MCF 10A (cell line): Measurements from ENCODE around the gene DPY19L3. TPM values are rescaled to one million over a fixed set of nuclear protein-coding genes. Genes with fewer than 3 reads are reported as not detected.

Source experiments
- BruUV-seq: library from RNA; stranded (reverse); fragments of 400-500 nt; replicated peaks from 2 replicates; lab custom pipeline; 2021; lab: Mats Ljungman, UMichigan
- CTCF ChIA-PET: fragments of 300-600 bp; sonication (Branson Sonifier 250); formaldehyde crosslinking; extraction: SDS; loops from one replicate; lab custom pipeline; 2021; ENCODE audit warnings: antibody characterized with exemption, inconsistent platforms; lab: Yijun Ruan, JAX
- POLR2A ChIA-PET: fragments of 300-600, 350-650 bp; sonication (Branson Sonifier 250); formaldehyde crosslinking; extraction: SDS; loops from one replicate; lab custom pipeline; 2020; ENCODE audit warnings: antibody characterized with exemption, inconsistent platforms; lab: Yijun Ruan, JAX
- DNase-seq: peaks from one replicate; pipeline ENCODE4 v3.0.0-alpha.2; 2018; ENCODE audit not compliant: unreplicated experiment
- H3K27ac Mint-ChIP-seq: one replicate; pipeline ENCODE4 v1.8.0; 2022; ENCODE audit warnings: mild to moderate bottlenecking, low read depth, mixed read lengths; ENCODE audit not compliant: unreplicated experiment
- H3K27me3 Mint-ChIP-seq: one replicate; pipeline ENCODE4 v1.8.0; 2022; ENCODE audit warnings: mixed read lengths; ENCODE audit not compliant: insufficient read depth, unreplicated experiment
- H3K36me3 Mint-ChIP-seq: one replicate; pipeline ENCODE4 v1.8.0; 2022; ENCODE audit warnings: mild to moderate bottlenecking, moderate library complexity, mixed read lengths; ENCODE audit not compliant: insufficient read depth, unreplicated experiment
- H3K4me1 Mint-ChIP-seq: one replicate; pipeline ENCODE4 v1.8.0; 2022; ENCODE audit warnings: mixed read lengths; ENCODE audit not compliant: insufficient read depth, unreplicated experiment
- H3K4me3 Mint-ChIP-seq: one replicate; pipeline ENCODE4 v1.8.0; 2022; ENCODE audit warnings: mild to moderate bottlenecking, moderate library complexity, mixed read lengths; ENCODE audit not compliant: unreplicated experiment
- H3K9me3 Mint-ChIP-seq: one replicate; pipeline ENCODE4 v1.8.0; 2022; ENCODE audit warnings: mixed read lengths; ENCODE audit not compliant: unreplicated experiment
- CTCF ChIP-seq: fragments of 200-600 bp; IDR thresholded peaks from one replicate; pipeline ENCODE4 v1.8.0; 2022; ENCODE audit warnings: antibody characterized with exemption, mild to moderate bottlenecking; ENCODE audit not compliant: unreplicated experiment
- intact Hi-C: fragments of 100-400 bp; cut with micrococcal nuclease; formaldehyde crosslinking; loops from 2 replicates; pipeline ENCODE4 v1.14.1; 2022
- total RNA-seq: library from RNA; stranded (reverse); gene quantifications from 2 replicates; pipeline ENCODE4 v1.2.3, GENCODE V29; 2022

Gene DPY19L3
- total RNA-seq, 1 experiment from 2014 or later, result 43.8 TPM

DNA sequence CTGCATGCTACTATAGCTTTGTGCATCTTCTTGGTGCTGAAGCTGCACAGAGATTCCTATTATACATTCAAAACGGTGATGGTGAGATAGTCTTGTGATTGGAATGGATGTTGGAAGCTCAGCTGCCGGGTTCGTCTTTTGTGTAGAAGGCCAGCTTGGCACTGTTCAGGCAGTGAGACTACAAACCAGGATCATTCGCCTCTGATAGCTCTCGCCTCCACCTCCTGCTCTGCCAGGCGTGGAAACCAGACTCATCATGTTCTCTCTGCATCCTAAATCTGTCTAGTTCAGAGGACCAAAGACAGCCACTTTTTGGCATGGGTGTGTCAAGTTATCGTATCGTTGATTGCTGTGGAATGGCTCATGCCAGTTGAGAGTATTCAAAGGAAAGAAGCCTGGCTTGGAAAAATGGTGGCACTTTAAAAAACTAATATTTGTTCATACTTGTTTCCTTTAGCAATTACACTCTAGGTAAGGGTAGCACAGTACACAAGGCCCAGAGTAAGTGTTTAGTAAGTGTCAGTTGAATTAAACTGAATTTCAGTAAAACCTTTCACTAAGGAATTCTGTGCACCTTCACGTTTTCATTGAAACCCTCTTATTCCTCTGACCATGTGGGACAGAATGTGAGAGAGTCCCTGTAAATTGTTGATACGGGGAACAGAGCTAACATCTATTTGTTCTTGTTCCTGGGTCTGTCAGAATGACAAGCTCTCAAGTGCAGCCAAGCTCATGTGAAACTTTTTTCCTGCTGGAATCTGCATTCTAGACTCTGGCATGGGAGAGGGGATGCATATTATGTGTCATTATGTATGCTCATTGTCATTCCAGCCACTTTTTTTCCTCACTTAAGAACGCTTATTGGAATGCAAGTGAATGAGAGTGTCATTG is 69.8 kb downstream of the DPY19L3 start:
- intact Hi-C loops, result no loop called here
- ChIA-PET POLR2A (no interaction called here), CTCF (interaction anchor here (0.7 to 1.7 kb wide), 4 partner anchors 8 to 1806 kb away, joined by 3 to 8 read pairs (median 6); no protein-coding TSS in a partner anchor)

GRCh38 chr19:32476032-32476350 is 70.4 kb downstream of the DPY19L3 start:
- TF ChIP-seq CTCF, result no peak
- H3K4me1 Mint-ChIP-seq, result no peaks in the 10 kb centered on the region
- intact Hi-C loops, result no loop called here
- no peaks in the 10 kb centered on the region for H3K9me3 Mint-ChIP-seq
- H3K27me3 Mint-ChIP-seq, result no peaks in the 10 kb centered on the region
- CTCF ChIA-PET, result interaction anchor here (0.5 to 2.0 kb wide), 4 partner anchors 9 to 1806 kb away, joined by 3 to 5 read pairs (median 4); no protein-coding TSS in a partner anchor
- peaks cover 10% of the 10 kb centered on the region for H3K36me3 Mint-ChIP-seq
- no peak for DNase-seq
- no peak overlapping the region for H3K27ac Mint-ChIP-seq
- BruUV-seq, result no TSS peak
- no peak overlapping the region for H3K4me3 Mint-ChIP-seq
- POLR2A ChIA-PET, result no interaction called here

More for the DNA sequence above, 69.8 kb downstream of the DPY19L3 start:
- BruUV-seq, result no TSS peak
- H3K27ac Mint-ChIP-seq, result no peak overlapping the region
- no peaks in the 10 kb centered on the region for H3K4me1 Mint-ChIP-seq
- no peaks in the 10 kb centered on the region for H3K27me3 Mint-ChIP-seq
- no peak overlapping the region for H3K4me3 Mint-ChIP-seq
- peaks cover 10% of the 10 kb centered on the region for H3K36me3 Mint-ChIP-seq
- TF ChIP-seq CTCF, result no peak
- H3K9me3 Mint-ChIP-seq, result no peaks in the 10 kb centered on the region
- DNase-seq, result no peak

- Mint-ChIP-seq H3K27me3 (no peaks in the 10 kb centered on the region), H3K4me3 (no peak overlapping the region), H3K4me1 (no peaks in the 10 kb centered on the region), H3K36me3 (peaks cover 35% of the 10 kb centered on the region), H3K27ac (no peak overlapping the region), H3K9me3 (no peaks in the 10 kb centered on the region)
- BruUV-seq, result no TSS peak
- ChIA-PET CTCF (no interaction called here), POLR2A (no interaction called here)
- no peak for DNase-seq
- intact Hi-C loops, result no loop called here
- TF ChIP-seq CTCF, result no peak
Observed at GRCh38 chr19:32480321-32480720, 74.8 kb downstream of the DPY19L3 start.

DNA sequence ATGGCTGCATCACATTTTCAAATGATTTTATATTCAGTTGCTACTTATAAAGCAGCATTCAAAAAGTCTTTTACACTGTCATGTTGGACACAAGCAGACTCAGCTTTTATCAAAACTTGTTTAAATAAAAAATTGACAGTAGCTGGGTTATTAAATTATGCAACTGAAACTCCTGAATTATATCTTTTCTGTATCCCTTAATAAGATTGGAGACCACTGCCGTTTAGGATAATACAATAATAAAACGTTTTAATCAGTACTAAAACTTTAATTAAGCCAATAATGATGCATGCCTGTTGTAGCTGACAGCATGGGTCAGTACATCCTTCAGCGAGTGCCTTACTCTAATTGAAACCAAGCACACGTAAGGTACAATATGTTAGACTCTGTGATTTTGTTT is 78.0 kb downstream of the DPY19L3 start:
- no peak overlapping the region for H3K27ac Mint-ChIP-seq
- ChIA-PET POLR2A (no interaction called here), CTCF (interaction anchor here (0.5 to 1.9 kb wide), 2 partner anchors 126 to 1801 kb away, joined by 3 to 5 read pairs; no protein-coding TSS in a partner anchor)
- no peaks in the 10 kb centered on the region for H3K27me3 Mint-ChIP-seq
- H3K4me1 Mint-ChIP-seq, result no peaks in the 10 kb centered on the region
- no peak overlapping the region for H3K4me3 Mint-ChIP-seq
- BruUV-seq, result no TSS peak
- no peak for DNase-seq
- peaks cover 37% of the 10 kb centered on the region for H3K36me3 Mint-ChIP-seq
- intact Hi-C loops, result no loop called here
- TF ChIP-seq CTCF, result no peak
- H3K9me3 Mint-ChIP-seq, result no peaks in the 10 kb centered on the region
